ENCODE data around the gene TASP1. TPM values are rescaled to one million over a fixed set of nuclear protein-coding genes. Genes with fewer than 3 reads are reported as not detected.
A peak's percentile ranks its signal among the peaks of the same experiment; 100 is the strongest.

The TASP1 gene
- total RNA-seq, 1 experiment from 2014 or later = 25.9 TPM

DNA sequence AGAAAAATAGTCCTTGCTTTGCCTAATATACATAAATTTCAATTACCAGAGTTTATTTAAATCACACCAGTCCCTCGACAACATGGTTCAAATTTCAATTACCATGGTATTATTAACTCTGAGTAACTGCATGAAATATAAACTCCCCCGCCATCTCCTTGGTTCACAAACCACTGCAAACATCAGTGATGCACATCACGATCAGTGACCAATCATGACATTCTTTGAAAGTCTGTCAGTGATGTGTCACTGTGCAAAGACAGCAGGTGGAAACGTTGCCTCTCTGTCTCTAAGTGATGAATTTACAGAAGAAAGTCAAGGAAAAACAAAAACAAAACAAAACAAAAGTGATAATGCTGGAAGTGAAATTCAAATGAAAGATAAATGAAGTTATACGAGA, 86.7 kb downstream of the TASP1 start:
- CTCF ChIA-PET = no interaction called here
- H2AFZ ChIP-seq = no peak overlapping the region
- no peaks in the 10 kb centered on the region for H3K4me1 ChIP-seq (replicated peaks; ENCODE audit: insufficient read depth)
- H3K27ac ChIP-seq = no peak overlapping the region
- POLR2A ChIA-PET (ENCODE audit: unreplicated experiment) = no interaction called here
- no TSS peak for BruUV-seq (replicated peaks)
- DNase-seq = no peak
- no peaks in the 10 kb centered on the region for H3K79me2 ChIP-seq (ENCODE audit: low read depth)
- no peak overlapping the region for H3K4me2 ChIP-seq
- H3K36me3 ChIP-seq (ENCODE audit: low read depth) = peaks cover 6% of the 10 kb centered on the region; the same call in 1 of the 2 replicates
- intact Hi-C loops (cut with micrococcal nuclease; ENCODE audit: unreplicated experiment) = no loop called here
- no peaks in the 10 kb centered on the region for H4K20me1 ChIP-seq (ENCODE audit: insufficient read depth)
- no peaks in the 10 kb centered on the region; the same call in 1 of the 2 replicates for H3K9me2 ChIP-seq (ENCODE audit: insufficient read depth)
- TF ChIP-seq, protein P1, sequence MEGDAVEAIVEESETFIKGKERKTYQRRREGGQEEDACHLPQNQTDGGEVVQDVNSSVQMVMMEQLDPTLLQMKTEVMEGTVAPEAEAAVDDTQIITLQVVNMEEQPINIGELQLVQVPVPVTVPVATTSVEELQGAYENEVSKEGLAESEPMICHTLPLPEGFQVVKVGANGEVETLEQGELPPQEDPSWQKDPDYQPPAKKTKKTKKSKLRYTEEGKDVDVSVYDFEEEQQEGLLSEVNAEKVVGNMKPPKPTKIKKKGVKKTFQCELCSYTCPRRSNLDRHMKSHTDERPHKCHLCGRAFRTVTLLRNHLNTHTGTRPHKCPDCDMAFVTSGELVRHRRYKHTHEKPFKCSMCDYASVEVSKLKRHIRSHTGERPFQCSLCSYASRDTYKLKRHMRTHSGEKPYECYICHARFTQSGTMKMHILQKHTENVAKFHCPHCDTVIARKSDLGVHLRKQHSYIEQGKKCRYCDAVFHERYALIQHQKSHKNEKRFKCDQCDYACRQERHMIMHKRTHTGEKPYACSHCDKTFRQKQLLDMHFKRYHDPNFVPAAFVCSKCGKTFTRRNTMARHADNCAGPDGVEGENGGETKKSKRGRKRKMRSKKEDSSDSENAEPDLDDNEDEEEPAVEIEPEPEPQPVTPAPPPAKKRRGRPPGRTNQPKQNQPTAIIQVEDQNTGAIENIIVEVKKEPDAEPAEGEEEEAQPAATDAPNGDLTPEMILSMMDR (conservative IDR thresholded peaks at IDR 0.05) = no peak
- no peak for TF ChIP-seq EZH2 (IDR thresholded peaks at IDR 0.05; ENCODE audit: low read depth)
- H3K4me3 ChIP-seq = no peak overlapping the region
- H3K27me3 ChIP-seq (ENCODE audit: insufficient read depth, low read depth) = no peaks in the 10 kb centered on the region
- no peaks in the 10 kb centered on the region for H3K9me3 ChIP-seq (ENCODE audit: insufficient read depth, low read depth)
- no peaks in the 10 kb centered on the region for H3F3A ChIP-seq (ENCODE audit: insufficient read depth, low read depth)

GRCh38 chr20:13549451-13549850, 89.3 kb downstream of the TASP1 start:
- intact Hi-C loops (cut with micrococcal nuclease; ENCODE audit: unreplicated experiment) = loop anchor here (5.0 kb wide), 2 partner anchors 222 to 622 kb away; no protein-coding TSS in a partner anchor
- H4K20me1 ChIP-seq (ENCODE audit: insufficient read depth) = peaks cover 4% of the 10 kb centered on the region; the same call in 1 of the 2 replicates
- ChIA-PET POLR2A (ENCODE audit: unreplicated experiment) (interaction anchor here (0.6 kb wide), 1 partner anchor 143 kb away, joined by 3 read pairs; no protein-coding TSS in a partner anchor), CTCF (interaction anchor here (0.7 kb wide), 1 partner anchor 141 kb away, joined by 6 read pairs; no protein-coding TSS in a partner anchor)
- BruUV-seq (replicated peaks) = no TSS peak
- H3K27ac ChIP-seq = no peak overlapping the region
- H3K4me2 ChIP-seq = no peak overlapping the region
- H3K9me3 ChIP-seq (ENCODE audit: insufficient read depth, low read depth) = no peaks in the 10 kb centered on the region
- H3K4me3 ChIP-seq = no peak overlapping the region
- no peak for DNase-seq
- H3K36me3 ChIP-seq (ENCODE audit: low read depth) = 0 out of 2 replicates have a peak, but pooled peaks cover 6% of the 10 kb centered on the region
- H3K4me1 ChIP-seq (replicated peaks; ENCODE audit: insufficient read depth) = no peaks in the 10 kb centered on the region
- H3K27me3 ChIP-seq (ENCODE audit: insufficient read depth, low read depth) = no peaks in the 10 kb centered on the region
- TF ChIP-seq EZH2 (IDR thresholded peaks at IDR 0.05; ENCODE audit: low read depth) = no peak
- TF ChIP-seq, protein P1 (conservative IDR thresholded peaks at IDR 0.05) = no peak
- no peaks in the 10 kb centered on the region for H3K79me2 ChIP-seq (ENCODE audit: low read depth)
- no peaks in the 10 kb centered on the region for H3K9me2 ChIP-seq (ENCODE audit: insufficient read depth)
- H2AFZ ChIP-seq = no peak overlapping the region
- no peaks in the 10 kb centered on the region for H3F3A ChIP-seq (ENCODE audit: insufficient read depth, low read depth)

DNA sequence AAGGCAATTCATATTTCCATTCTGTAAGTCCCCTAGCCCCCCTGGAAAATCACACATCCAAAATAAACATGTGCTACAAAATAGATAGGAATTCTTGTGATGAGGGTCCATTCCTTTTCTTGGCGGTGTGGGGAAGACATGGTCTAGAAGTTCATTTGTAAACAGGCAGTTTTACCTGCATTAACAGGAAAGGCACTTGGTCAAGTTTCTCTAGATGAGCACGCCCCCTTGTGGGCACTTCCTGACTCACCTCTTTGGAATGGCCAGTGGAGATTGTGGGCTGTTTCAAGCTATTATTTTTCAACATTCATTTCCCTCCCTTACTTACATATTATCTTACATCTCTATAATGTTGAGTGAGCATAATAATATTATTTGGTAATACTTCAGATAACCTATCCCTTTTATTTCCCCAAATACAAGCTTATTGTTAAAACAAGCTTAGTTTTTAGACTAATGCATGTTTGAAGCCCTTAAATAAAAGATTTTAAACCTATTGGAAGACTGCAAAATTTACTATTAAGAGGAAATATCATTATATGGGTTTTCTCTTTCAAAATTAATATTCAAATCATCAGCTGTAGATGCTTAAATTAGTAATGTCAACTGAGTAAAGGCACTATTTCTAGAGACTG, 92.1 kb downstream of the TASP1 start:
- H3K36me3 ChIP-seq (ENCODE audit: low read depth) = 0 out of 2 replicates have a peak, but pooled peaks cover 3% of the 10 kb centered on the region
- no peaks in the 10 kb centered on the region for H3K9me3 ChIP-seq (ENCODE audit: insufficient read depth, low read depth)
- H3F3A ChIP-seq (ENCODE audit: insufficient read depth, low read depth) = no peaks in the 10 kb centered on the region
- peaks cover 4% of the 10 kb centered on the region; the same call in 1 of the 2 replicates for H4K20me1 ChIP-seq (ENCODE audit: insufficient read depth)
- TF ChIP-seq, protein P1 (conservative IDR thresholded peaks at IDR 0.05) = peak; percentile 83
- no peak for TF ChIP-seq EZH2 (IDR thresholded peaks at IDR 0.05; ENCODE audit: low read depth)
- no peak overlapping the region for H3K27ac ChIP-seq
- no peaks in the 10 kb centered on the region for H3K79me2 ChIP-seq (ENCODE audit: low read depth)
- ChIA-PET CTCF (interaction anchor here (0.7 to 1.7 kb wide), 7 partner anchors 9 to 621 kb away, joined by 3 to 14 read pairs (median 11); no protein-coding TSS in a partner anchor), POLR2A (ENCODE audit: unreplicated experiment) (interaction anchor here (0.7 kb wide), 1 partner anchor 505 kb away, joined by 4 read pairs; no protein-coding TSS in a partner anchor)
- BruUV-seq (replicated peaks) = no TSS peak
- H3K27me3 ChIP-seq (ENCODE audit: insufficient read depth, low read depth) = no peaks in the 10 kb centered on the region
- no peaks in the 10 kb centered on the region for H3K4me1 ChIP-seq (replicated peaks; ENCODE audit: insufficient read depth)
- H3K4me3 ChIP-seq = no peak overlapping the region
- no peaks in the 10 kb centered on the region for H3K9me2 ChIP-seq (ENCODE audit: insufficient read depth)
- no peak overlapping the region for H2AFZ ChIP-seq
- intact Hi-C loops (cut with micrococcal nuclease; ENCODE audit: unreplicated experiment) = loop anchor here (1.0 to 5.0 kb wide), 3 partner anchors 219 to 619 kb away; no protein-coding TSS in a partner anchor
- DNase-seq = peak; percentile 37 to 77
- no peak overlapping the region for H3K4me2 ChIP-seq

Data from PC-9 (cell line).